ENCODE measurements around the gene CLEC10A.
"Not testable (repeated sequence)": the region's sequence is repeated elsewhere in the genome, so short reads cannot be mapped to it uniquely, and the experiment has no call there.

CLEC10A gene

GRCh38 chr17:7079581-7080455 lies at the start of gene CLEC10A:
TSS of gene CLEC10A (minus strand) at chr17:7080251. CDS start at chr17:7078812, 1,439 bp downstream.
- no peak for DNase-seq (ENCODE audit: low spot score)

GRCh38 chr17:7129311-7129710 lies 49.3 kb upstream of the CLEC10A start:
- DNase-seq (ENCODE audit: low spot score), result no peak

DNA sequence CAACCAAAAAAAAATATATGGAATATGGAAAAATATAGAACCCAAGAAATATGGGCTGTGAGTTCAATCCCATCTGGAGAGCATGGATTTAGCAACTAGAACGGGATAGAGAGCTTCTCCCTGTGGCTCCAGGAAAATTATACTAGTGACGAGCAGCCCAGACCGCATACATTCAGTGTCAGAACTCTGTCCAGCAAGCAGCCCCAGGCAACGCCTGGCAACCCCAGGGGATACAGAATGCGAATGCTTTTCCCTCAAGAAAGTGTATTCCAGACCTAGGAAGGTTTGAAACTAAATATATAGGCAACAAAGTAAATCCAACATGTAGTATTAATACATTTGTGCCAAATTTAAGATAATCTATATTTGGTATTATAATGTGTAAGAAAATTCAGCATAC lies 48.1 kb upstream of the CLEC10A start:
- DNase-seq (ENCODE audit: low spot score), result no peak

DNA sequence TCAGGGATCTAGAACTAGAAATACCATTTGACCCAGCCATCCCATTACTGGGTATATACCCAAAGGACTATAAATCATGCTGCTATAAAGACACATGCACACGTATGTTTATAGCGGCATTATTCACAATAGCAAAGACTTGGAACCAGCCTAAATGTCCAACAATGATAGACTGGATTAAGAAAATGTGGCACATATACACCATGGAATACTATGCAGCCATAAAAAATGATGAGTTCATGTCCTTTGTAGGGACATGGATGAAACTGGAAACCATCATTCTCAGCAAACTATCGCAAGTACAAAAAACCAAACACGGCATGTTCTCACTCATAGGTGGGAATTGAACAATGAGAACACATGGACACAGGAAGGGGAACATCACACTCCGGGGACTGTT lies 47.5 kb upstream of the CLEC10A start:
- not testable (repeated sequence) for DNase-seq (ENCODE audit: low spot score)

DNA sequence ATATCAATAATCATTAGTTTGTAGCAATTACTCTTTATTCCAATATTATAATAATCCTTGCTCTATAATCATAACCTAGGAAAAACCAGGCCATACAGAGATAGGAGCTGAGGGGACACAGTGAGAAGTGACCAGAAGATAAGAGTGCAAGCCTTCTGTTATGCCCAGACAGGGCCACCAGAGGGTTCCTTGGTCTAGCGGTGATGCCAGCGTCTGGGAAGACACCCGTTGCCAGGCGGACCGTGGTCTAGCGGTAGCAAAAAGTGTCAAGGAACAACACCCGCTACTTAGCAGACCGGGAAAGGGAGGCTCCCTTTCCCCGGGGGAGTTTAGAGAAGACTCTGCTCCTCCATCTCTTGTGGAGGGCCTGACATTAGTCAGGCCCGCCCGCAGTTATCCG lies 46.3 kb upstream of the CLEC10A start:
- DNase-seq (ENCODE audit: low spot score), result not testable (repeated sequence)

DNA sequence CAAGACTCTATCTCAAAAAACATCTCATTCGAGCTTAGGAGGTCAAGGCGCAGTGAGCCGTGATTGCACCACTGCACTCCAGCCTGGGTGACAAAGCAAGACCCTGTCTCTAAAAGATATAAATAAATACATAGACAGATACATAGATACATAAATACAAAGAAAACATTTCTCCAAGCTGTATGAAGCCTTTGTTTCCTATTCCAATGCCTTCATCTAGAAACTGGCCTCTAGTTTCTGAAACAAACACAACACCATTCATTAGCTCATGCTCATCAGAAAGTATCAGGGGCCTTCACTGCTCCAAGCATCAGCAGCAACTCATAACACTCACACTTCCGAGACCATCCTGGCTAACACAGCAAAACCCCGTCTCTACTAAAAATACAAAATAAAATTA lies 44.9 kb upstream of the CLEC10A start:
- DNase-seq (ENCODE audit: low spot score), result no peak

DNA sequence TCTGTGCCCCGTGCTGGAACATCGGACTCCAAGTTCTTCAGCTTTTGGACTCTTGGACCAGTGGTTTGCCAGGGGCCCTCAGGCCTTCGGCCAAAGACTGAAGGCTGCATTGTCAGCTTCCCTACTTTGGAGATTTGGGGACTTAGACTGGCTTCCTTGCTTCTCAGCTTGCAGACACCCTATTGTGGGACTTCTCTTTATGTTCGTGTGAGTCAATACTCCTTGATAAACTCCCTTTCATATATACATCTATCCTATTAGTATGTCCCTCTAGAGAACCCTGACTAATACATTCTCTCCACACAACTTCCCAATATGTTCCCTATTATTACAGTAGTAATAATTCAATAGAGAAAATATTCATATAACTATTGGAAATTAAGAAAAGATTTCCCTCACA lies 43.8 kb upstream of the CLEC10A start:
- DNase-seq (ENCODE audit: low spot score), result no peak

DNA sequence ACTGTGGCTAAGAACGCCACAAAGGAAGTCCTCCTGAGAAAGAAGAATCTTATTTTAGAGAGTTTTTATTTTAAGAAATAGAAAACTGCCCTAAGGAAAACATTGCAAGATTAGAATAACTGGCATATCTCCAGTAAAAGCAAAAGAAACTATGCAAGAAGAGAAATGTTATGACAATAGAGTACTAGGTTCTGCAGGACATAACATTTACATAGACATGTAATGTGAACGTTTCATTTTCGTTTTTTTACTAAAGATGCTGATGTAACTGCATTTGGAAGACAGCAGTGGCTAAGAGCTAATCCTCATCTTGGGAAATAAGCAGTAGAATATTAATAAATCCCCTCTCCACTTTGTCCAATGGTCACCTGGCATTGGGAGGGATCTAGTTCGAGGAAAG lies 42.3 kb upstream of the CLEC10A start:
- no peak for DNase-seq (ENCODE audit: low spot score)

DNA sequence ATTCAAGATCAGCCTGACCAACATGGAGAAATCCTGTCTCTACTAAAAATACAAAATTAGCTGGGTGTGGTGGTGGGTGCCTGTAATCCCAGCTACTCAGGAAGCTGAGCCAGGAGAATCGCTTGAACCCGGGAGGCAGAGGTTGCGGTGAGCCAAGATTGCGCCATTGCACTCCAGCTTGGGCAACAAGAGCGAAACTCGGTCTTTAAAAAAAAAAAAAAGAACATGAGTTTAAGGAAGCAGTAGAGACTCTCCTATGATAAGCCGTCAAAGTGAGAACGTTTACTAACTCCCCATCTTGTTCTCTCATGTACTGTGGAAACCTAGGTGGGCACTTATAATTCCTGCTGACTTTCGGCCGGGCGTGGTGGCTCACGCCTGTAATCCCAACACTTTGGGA lies 40.6 kb upstream of the CLEC10A start:
- not testable (repeated sequence) for DNase-seq (ENCODE audit: low spot score)

- no peak for DNase-seq (ENCODE audit: low spot score)
Observed at GRCh38 chr17:7120123-7120522, 40.1 kb upstream of the CLEC10A start.

GRCh38 chr17:7119314-7119713 lies 39.3 kb upstream of the CLEC10A start:
- DNase-seq (ENCODE audit: low spot score), result no peak

DNA sequence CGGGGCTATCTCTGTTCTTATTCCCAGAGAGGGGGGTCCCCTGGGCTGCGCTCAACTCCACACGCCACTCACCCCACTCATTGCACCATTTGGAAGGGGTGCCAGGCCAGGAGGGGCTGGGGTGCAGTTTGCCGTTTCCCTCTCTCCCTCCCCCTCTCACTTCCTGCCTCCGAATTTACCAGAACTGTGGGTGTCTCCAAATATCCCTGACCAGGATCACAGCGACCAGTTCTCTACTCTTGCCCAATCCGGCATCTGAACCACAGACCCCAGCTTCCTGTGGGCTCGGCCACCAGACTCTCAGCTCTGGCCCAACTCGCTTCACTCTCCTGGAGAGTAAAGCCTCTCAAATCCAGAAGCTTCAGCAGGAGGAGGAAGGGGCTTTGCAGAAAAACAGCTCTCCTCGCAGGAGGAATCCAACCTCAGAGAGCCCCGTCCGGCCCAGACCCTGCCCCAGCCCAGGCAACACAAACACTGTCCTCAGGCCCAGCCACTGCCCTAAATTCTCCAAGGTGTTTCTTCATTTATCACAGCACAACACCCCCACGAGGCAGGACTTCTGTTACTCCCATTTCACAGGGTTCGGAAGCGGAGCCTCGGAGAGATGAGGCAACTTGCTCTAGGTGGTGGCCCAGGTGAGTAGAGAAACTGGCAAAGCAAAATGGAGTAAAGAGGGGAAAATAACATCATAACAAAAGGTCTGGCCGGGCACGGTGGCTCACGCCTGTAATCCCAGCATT lies 35.0 kb upstream of the CLEC10A start:
- no peak for DNase-seq (ENCODE audit: low spot score)

- DNase-seq (ENCODE audit: low spot score), result no peak
Observed at GRCh38 chr17:7114241-7114874, 34.3 kb upstream of the CLEC10A start, which contains the start of gene ASGR2. TSS of gene ASGR2 (minus strand) at chr17:7114822. CDS start at chr17:7114240, 582 bp downstream.

DNA sequence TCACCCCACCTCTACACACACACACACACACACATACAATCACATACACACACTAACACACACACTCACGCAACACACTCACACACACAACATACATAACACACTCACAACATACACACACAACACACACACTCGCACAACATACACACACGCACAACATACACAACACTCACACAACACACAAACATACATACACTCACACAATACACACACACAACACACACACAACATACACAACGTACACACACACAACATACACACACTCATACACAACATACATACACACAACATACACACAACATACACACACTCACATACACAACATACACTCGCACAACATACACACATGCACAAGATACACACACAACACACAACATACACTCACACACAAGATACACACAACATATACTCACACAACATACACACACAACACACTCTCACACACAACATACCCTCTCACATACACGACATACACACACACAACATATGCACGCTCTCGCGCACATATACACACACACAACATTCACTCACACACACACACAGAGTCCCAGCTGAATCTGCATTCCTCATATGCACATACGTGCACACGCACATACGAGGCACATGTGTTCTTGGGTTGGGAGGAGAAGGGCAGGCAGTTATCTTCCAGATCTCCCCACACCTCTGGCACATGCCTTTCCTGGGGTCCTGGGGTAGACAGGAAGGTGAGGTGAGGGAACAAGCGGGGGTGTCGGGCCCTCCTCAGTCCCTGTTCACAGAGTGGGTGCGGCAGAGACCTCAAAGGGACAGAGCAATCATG lies 33.4 kb upstream of the CLEC10A start:
- no peak for DNase-seq (ENCODE audit: low spot score)

- DNase-seq (ENCODE audit: low spot score), result no peak
Observed at GRCh38 chr17:7112510-7113108, 32.6 kb upstream of the CLEC10A start.

- DNase-seq (ENCODE audit: low spot score), result no peak
Observed at GRCh38 chr17:7111784-7112509, 31.9 kb upstream of the CLEC10A start.

- no peak for DNase-seq (ENCODE audit: low spot score)
Observed at GRCh38 chr17:7110617-7111306, 30.7 kb upstream of the CLEC10A start.

DNA sequence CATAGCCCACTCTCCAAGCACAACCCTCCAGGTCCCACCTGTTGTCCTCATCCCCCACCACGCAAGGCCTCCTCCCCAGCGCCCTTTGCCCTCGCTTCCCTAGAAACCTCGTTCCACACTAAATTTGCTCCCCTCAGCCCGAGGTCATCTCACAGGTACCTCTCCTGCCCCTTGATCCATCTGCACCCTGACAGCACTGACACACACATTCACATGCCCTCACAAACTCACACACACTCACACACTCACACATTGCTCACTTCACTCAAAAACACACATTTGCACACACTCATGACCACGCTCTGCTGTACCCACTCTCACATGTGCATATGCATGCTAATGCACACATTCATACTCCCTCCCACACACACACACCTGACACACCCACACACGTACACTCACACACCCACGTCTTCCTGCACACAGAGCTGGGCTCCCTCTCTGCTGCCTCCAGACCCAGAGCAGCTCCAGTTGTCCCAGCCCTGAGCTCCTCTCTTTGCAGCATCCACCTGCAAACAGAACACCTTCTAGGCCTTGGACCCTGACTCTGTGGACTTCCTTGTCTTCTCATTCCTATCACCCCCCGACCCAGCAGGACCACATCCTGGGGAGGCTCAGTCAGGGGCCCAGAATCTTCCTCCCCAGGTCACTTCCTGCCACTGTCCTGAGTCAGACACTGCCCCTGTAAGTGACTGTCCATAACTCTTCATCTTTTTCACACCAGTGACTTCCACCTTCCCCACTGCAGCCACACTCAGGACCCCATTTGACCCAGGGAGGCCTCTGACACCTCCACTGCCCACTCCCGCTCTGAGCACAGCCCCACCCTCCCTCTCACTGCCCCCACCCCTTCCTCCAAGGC lies 29.6 kb upstream of the CLEC10A start:
- no peak for DNase-seq (ENCODE audit: low spot score)

DNA sequence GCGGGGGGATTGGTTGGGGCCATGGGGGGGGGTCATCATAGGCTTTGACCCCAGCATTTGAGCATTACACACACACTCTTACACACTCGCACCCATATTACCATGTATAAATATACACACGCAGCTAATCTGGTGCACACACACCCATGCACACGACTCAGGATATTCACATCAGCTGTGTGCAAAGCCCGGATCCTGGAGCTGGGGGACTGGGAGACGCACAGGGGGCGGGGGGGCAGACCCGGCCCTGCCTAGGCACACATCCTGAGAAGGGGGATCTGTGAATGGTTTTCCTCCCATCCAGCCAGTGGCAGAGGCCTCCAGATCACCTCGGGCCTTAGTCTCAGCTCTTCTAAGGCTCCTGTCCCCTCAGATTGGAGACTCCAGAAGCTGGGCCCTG lies 28.9 kb upstream of the CLEC10A start:
- DNase-seq (ENCODE audit: low spot score), result no peak
